HG03039 (cell line): Measurements from ENCODE around the gene WFIKKN2.

Experiments
- ATAC-seq: cut with Tn5 transposase; IDR thresholded peaks from one replicate; pipeline ENCODE4 v1.9.1; 2021; ENCODE audit warnings: mild to moderate bottlenecking, moderate library complexity; ENCODE audit not compliant: unreplicated experiment

WFIKKN2 gene

DNA sequence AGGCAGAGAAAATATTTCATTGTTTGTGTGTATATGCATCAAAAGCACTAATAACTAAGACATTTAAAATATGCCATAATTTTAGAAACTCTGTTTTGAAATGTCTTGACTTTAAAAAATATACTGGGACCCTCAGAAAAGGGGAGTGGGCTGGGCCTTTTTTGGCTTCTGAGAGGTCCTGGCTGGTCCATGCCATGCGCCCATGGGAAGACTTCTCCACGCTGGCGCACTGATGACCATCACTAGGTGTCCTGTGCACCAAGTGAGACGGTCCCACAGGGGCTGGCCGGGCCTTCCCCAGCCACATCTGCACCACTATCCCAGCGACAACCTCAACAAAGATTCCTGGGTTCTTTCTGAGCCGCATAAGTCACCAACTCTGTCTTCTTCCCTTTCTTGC, 27.0 kb upstream of the WFIKKN2 start:
- no peak for ATAC-seq

DNA sequence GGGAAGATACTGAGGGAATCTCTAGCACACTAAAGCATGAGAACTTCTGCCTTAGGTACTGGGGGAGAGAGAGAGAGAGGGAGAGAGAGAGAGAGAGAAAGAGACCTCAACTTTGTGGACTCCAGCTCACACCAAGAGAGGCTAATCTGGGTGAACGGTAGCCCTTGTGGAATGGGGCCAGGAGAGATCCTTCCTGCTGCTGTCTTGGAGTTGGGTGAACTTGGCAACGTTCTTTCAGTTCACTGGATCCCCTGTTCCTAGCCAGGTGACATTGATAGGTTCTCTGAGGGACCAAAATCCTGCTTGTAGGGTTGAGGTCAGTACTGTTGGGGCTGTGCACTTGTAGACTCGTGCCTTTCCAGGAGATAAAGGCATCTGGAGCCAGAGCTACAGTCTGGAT, 26.5 kb upstream of the WFIKKN2 start:
- ATAC-seq: no peak

DNA sequence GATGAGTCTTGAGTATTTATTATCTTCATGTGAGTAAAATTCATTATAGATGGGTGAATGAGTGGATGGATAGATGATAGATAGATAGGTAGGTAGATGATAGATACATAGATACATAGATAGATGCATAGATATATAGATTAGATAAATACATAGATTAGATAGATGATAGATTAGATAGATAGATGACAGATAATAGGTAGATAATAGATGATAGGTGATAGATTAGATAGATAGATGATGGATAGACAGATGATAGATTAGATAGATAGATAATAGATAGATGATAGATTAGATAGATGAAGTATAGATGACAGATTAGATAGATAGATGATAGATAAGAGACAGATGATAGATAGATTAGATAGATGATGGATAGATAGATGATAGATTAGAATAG, 21.8 kb upstream of the WFIKKN2 start:
- no peak for ATAC-seq

DNA sequence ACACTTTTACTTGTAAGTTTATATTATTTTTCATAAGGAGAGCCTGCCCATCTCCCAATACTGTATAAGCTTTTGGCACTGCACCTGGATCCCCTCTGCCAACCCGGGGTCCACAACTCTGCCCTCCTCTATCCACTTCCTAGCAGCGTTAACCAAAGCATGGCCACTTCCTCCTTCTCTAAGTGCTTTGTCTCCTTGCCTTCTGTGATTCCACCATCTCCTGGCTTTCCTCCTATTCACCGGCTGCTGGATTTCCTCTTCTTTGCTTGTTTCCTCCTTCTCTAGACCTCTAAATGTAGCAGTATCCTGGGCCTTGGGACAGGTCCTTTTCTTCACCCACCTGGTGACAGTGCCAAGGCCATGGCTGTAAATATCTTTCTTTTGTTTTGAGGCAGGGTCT, 20.0 kb upstream of the WFIKKN2 start:
- ATAC-seq: no peak

DNA sequence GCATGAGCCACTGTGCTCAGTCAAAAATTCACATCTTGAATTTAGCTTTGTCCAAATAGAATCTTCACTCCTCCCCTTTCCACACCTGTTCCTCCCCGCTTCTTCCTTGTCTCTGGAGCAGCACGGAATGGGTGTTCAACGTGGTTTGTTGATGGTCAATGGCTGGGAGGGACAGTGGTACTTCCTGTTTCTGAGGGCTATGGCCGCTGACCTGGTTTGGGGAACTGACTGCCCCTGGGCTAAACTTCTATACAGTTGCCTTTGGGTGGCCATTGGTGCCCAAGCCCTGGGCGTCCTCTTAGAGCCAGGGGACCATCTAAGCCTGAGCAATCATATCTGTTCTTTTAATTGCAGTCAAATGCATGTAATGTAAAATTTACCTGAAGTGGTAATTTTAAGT, 19.1 kb upstream of the WFIKKN2 start:
- ATAC-seq: no peak

DNA sequence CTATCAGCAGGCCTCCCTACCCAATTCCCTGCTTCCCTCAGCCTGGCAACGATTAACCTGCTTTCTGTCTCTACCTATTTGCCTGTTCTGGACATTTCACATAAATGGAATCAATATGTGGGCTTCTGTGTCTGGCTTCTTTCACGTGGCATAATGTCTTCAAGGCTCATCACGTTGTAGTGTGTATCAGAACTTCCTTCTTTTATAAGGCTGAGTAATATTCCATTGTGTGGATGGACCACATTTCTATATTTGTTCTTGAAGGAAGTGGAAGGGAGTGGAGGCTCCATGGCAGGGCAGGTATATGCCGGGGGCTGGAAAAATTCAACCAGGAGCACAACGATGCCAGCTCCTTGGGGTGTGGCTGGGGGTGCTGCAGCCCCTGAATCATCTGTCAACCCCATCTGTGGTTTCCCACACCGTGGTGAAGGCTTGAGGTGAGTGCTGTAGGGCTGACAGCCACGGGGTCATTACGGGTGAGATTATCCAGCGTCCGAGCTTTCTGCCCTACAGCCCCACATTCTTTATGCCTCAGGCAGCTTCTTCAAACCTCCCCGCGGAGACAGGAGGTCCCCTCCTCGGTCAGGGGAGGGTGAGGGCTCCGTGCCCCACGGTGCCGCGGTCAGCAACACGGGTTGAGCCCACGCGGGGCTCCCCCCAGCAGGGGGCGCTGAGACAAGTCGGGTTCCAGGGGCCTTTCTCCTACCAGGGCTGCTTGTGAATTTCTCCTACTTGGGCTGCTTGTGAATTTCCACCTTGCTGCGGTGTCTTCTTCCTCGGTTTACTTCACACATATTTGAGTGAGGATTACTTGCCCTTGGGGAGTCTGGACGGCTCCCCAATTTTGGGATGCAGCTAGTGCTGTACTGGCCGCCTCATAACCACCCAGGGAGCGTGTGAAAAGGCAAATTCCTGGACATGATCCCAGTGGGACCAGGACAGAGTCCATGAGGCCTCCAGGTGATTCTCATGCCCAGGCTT, 18.3 kb upstream of the WFIKKN2 start:
- ATAC-seq: no peak

DNA sequence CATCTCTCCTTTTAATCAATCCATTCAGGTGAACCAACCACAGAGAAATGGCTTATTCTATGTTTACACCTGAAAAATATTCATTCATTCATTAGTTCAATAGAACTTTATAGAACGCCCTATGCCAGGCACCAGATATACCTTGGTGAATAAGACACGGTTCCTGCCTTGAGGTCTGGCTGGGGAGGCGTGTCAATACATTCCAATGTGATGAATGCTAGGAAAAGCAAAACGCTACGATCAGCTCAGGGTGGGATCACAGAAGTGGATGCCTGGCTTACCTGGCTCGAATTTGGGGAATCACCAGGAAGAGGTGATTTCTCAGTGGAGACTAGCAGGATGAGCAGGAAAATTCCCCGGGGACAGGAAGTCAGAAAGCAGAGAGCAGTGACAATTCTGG, 17.5 kb upstream of the WFIKKN2 start:
- no peak for ATAC-seq

DNA sequence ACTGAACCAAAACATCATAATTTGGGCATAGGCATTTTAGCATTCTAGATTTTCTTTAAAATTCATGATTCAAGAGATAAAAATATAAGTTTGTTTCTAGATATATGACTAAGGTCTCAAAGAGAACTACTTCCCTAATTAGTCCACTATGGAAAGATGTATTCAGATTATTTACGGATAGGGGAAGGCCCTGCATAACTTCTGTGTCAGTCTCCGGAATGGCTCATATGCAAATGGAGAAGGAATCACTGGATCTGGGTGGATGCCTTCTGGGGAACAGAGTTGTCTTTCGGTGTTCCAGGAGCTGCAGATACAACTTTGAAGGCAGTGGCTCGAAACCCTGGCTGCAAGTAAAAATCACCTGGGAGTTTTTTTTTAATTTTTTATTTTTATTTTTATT, 17.1 kb upstream of the WFIKKN2 start:
- ATAC-seq: no peak

DNA sequence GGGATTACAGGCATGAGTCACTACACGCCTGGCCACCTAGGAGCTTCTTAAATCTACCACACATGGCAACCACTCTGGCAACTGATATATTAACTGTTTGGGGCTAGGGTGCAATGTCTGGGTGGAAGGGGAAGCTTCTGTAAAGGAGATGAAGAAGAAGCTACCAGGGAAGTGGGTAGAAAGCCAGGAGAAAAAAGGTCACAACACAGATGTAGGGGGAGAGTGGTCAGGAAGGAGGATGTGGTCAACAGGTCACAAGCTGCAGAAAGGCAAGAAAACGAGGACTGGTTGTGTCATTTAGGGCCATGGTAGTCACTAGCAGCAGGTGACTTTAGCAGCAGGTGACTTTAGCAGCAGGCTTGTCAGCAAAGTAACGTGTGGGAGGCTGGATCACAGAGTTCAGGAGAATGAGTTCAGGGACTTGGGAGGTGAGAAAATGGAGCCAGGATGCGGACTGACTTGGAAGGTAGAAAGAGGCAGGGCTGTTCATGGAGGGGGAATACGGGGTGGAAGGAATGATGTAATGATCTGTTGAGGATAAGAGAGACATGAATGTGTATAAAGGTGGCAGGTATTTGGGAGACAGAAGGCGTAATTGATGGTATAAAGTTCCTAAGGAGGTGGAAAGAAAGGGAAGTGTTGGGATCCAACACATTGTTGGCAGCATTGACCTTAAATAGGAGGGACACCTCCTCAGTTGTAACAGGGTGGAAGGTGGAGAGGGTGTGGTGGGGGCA, 16.3 kb upstream of the WFIKKN2 start:
- no peak for ATAC-seq

DNA sequence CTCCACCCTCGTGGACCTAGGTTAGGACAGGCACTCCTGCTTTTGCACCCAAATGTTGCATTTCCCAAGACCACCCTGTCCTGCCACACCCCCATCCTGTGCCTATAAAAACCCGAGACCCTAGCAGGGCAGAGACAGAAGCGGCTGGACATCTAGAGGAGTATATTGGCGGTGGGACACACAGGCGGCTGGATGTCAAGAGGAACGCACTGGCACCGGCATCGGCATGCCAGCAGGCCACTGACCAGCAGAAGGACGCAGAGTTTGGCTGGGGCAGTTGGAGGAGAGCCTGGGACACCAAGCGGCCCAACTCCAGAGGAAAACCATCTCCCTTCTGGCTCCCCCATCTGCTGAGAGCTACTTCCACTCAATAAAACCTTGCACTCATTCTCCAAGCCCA, 14.7 kb upstream of the WFIKKN2 start:
- ATAC-seq: no peak

DNA sequence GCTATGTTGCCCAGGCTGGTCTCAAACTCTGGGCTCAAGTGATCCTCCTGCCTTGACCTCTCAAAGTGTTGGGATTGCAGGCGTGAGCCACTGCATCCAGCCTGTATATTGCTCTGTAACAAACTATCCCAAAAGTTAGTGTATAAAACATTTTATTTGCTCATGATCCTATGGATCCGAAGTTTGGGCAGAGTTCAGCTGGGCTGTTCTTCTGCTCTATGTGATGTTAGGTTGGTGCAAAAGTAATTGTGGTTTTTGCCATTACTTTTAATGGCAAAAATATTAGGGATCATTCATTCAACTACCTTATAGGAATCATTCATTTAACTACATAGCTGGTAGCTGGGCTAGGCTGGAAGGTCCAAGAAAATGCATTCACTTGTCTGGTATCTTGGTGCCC, 12.8 kb upstream of the WFIKKN2 start:
- ATAC-seq: no peak

DNA sequence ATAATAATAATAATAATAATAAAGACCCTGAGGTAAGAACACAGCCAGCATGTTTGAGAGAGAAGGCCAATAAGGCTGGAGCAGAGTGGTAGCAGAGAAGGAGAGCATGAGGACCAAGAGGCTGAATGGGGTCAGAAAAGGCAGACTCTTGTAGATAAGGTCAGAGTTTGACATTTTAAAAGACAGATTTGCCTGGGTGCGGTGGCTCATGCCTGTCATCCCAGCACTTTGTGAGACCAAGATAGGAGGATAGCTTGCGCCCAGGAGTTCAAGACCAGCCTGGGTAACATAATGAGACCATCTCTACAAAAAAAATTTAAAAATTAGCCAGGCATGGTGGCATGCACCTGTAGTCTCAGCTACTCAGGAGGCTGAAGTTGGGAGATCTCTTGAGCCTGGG, 11.0 kb upstream of the WFIKKN2 start:
- no peak for ATAC-seq

DNA sequence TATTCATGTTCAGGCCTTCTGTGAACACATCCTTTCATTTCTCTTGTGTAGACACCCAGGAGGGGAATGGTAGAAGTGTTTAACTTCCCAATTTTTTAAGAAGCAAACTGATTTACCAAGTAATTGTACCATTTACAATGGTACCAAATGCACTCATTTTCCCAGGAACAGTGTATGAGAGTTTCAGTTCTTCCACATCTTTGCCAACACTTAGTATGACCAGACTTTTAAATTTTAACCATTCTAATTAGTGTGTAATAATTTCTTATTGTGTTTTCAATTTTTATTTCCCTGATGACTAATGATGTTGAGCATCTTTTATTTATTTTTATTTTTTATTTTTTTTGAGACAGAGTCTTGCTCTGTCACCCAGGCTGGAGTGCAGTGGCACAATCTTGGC, 10.2 kb upstream of the WFIKKN2 start:
- no peak for ATAC-seq

DNA sequence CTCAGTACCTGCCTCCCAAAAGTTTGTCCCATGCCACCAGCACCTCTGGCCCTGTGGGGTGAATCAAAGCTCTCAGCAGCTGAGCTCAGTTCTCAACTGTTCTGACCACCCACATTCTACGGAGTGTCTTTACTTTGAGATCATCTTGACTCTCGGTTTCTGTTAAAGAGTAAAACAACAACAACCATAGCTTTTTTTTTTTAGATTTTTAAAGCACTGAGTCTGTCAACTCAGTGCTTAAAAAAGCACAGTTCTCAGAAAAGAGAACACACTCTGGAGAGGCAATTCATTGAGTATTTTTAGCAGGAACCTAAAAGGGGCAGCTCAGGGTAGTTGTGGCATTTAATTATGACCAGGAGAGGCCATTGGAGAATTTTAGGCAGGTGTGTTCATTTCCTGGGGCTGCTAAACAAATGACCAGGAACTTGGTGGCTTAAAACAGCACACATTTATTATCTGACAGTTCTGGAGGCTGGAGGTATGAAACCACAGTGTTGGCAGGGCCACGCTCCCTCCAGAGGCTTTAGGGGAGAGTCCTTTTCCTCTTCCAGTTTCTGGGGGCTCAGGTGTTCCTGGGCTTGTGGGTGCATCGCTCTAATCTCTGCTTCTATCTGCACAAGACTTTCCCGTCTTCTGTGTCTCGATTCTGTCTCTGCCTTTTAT, 6.7 kb upstream of the WFIKKN2 start:
- ATAC-seq: peak; percentile 58

DNA sequence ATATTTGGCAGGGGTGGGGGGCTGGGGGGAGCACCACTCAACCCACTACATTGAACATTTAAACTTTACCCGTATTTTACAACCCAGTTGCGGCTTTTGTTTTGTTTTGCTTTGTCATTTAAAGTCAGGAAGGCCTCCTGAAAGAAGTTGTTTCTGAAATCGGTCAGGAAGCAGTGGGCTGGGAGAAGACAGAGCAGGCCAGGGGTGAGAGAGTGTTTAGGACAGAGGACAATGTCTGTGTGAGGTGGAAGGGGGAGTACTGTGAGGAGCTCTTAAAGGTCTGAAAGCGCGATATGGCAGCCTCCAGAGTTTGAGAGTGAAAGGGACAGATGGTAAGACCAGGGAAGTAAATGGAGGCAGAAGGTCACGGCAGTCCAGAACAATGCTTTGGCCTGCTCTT, 6.1 kb upstream of the WFIKKN2 start:
- no peak for ATAC-seq

DNA sequence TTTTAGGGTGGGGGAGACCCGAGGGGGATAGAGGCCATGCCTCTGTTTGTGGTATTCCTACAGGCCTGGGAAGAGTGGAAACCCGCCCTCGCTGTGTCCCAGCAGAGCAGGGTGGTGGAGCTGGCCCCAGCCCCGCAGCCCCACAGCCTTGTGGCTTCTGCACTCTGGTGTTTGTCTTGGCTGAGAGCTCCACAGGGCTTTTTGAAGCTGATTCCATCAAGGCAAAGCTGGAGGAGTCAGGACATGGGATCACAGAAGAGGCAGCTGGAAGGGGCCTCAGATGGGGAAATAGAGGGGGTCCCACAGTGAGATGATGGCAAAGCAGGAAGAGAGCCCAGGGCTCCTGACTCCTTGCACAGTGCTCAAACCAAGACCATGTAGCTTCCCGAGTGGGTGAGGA, 5.0 kb upstream of the WFIKKN2 start:
- no peak for ATAC-seq

DNA sequence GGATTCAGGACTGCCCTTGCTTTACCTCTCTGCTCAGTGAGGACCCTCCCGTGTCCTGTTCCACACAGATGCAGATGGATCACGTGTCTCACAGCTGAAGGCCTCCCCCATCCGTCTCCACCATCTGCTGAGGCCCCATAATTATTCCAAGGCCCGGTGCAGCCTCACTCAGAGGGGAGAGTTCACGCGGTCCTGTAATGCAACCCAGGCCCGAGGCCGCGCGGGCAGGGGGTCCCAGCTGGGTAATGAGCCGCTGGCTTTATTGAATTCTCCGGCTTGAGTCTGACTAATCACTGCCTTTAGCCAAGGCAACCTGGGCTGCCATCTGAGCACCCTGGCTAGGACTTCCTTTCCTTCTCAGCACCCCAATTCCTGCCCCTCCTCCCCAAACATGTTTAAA, 4.4 kb upstream of the WFIKKN2 start:
- ATAC-seq: no peak

DNA sequence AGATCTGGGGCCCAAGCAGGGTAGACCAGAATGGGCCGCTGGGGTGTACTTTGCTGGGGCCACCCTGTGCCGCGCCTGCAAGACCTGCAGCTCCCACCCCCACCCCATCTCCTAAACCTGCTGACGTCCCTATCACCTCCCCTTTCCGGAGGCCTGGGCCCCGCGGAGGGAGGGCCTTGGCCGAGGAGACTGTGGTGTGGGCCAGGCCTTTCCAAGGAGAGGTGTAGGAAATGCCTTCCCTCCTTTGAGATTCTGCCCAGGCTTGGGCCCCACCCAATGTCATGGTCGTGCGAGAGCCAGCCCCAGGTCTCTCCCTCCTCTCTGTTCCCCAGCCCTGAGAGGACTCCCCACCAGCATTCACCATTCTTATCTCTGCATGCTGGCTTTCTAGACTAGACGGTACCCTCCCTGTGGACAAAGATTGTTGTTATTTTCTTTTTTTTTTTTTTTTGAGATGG, 3.9 kb upstream of the WFIKKN2 start:
- no peak for ATAC-seq

DNA sequence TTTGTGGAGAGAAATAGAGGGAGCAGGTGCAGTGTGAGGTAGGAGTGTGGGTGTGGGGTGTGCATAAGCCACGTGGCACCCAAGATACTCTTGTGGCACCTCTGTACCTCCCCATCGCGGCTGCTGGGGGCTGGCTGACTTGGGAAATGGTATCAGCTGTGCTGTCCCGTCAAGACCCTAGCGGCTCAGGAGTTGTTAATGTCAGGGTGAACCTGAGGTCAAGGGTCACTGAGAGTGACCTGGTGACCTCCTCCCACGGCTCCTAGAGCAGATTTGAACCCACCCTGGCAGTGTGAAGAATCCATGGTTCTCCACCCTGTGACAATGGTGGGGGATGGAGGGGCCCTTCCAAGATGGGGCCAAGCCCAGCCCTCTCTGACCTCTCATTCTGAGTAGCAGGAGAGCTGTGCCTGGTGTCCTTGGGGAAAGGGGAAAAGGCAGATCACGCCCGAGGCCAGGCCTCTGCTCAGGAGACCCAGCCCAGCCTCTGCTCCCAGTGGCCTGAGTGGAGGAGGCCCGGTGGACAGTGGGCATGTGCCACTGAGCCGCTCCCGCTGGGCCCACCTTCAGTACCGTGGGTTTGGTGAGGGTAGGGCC, 3.0 kb upstream of the WFIKKN2 start:
- no peak for ATAC-seq

DNA sequence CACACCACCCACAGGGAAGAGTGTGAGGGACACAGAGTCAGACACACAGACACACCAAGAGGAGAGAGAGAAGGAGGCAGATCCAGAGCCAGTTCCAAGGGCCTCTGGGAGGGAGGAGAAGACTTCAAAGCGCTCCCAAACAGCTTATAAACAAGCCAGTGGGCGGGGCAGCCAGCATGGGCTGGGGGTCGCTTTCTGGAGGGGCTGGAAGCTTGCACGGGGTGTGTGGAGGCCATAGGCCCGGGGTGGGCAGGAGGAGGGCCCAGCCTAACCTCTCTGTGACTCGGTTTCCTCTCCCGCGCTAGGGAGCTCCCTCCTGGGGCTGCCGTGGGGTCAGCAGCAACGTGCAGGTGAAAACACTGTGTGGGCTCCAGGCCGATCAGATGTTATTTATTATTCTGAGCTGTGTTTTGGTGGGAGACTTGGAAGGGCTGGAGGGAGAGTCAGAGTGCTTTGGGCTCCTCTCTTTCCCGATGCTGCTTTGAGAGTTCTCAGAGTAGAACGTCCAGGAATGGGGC, 2.5 kb upstream of the WFIKKN2 start:
- ATAC-seq: no peak
